GM19397 (cell line): ENCODE data around the gene REXO5.
A peak's percentile ranks its signal among the peaks of the same experiment; 100 is the strongest.
"Not testable (repeated sequence)": the region's sequence is repeated elsewhere in the genome, so short reads cannot be mapped to it uniquely, and the experiment has no call there.

ENCODE experiments used
- ATAC-seq: cut with Tn5 transposase; IDR thresholded peaks from one replicate; pipeline ENCODE4 v1.9.1; 2021; ENCODE audit warnings: mild to moderate bottlenecking, moderate library complexity; ENCODE audit not compliant: unreplicated experiment

Gene REXO5, protein sequence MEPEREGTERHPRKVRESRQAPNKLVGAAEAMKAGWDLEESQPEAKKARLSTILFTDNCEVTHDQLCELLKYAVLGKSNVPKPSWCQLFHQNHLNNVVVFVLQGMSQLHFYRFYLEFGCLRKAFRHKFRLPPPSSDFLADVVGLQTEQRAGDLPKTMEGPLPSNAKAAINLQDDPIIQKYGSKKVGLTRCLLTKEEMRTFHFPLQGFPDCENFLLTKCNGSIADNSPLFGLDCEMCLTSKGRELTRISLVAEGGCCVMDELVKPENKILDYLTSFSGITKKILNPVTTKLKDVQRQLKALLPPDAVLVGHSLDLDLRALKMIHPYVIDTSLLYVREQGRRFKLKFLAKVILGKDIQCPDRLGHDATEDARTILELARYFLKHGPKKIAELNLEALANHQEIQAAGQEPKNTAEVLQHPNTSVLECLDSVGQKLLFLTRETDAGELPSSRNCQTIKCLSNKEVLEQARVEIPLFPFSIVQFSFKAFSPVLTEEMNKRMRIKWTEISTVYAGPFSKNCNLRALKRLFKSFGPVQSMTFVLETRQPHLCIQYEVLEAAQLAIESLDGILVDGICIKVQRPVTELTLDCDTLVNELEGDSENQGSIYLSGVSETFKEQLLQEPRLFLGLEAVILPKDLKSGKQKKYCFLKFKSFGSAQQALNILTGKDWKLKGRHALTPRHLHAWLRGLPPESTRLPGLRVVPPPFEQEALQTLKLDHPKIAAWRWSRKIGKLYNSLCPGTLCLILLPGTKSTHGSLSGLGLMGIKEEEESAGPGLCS

DNA sequence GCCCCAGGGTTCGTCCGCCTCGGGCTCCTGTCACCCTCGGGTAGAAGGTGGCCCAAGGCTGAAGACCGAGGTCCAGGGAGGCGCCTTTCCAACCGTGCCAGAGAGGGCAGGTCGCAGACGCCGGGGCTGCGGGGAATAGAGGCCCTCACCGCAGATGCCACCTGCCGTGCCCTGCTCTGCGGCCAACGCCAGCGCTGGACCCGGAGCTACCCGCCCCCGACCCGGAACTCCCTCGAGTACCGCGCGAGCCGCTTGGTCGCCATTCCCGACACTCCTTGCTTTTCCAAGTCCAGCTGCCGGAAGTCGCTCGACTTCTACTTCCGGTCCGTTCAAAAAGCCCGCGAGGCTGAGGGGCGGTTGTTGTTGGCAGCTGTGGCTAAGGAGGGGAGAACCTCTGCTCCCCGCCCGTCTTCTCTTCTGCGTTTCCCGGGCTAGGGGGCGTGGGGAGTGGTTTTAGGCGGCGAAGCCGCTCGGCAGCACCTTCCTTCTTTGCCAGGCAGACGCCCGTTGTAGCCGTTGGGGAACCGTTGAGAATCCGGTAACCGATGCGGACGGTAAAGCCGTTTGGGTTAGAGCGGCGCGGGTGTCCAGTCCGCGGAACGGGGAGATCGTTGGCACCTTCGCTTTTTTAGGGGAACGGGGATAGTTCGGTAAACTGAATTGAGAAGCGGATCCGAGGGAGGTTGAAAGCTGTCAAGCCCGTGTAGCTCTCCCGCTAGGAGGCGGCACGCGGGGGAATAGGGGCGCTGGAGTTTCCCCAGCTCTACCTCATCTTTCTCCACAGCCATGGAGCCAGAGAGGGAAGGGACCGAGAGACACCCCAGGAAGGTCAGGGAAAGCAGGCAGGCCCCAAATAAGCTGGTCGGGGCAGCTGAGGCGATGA is at the start of gene REXO5, which contains the start of gene ERI2:
TSS of gene REXO5 (plus strand) at position 360 of the 883 bp plus-strand sequence. CDS start at position 787, 427 bp downstream.
TSS of gene ERI2 (minus strand) at position 305 of the 883 bp plus-strand sequence. CDS start at position 263, 42 bp downstream.
- peak; percentile 73 for ATAC-seq

DNA sequence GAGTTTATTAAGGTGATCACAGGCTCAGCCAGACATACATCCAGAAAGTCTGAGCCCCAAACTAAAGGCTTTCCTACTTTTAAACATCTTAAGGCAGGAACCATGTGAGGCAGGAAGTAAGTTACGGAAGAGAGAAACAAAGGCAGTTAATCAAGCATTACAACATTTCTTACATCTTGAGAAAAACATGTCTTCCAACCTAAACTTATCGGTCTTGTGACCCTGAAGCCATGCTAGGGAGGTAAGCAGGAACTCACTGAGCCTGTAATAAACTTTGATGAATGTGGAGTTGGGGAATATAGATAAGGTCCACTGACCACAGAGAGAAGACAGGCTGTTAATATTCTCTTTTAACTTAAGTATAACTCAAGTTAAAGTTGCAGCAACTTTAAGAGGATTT is 46.0 kb upstream of the REXO5 start:
- no peak for ATAC-seq

DNA sequence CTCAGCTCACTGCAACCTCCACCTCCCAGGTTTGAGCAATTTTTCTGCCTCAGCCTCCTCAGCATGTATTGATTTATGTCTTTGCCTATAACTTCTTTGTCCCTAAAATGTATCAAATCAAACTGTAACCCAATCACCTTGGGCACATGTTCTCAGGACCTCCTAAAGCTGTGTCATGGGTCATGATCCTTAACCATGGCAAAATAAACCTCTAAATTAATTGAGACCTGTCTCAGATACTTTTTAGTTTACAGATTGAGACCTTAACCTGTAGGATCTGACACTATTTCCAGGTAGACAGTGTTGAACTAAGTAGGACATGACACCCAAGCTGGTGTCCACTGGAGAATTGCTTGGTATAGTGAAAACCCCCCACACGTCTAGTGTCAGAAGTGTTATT is 45.2 kb upstream of the REXO5 start:
- ATAC-seq = no peak

- no peak for ATAC-seq
Measured at GRCh38 chr16:20762404-20763123, 43.8 kb upstream of the REXO5 start.

- ATAC-seq = peak; percentile 96
Measured at GRCh38 chr16:20763461-20764232, 42.7 kb upstream of the REXO5 start, which contains the start of gene ACSM3. Gene ACSM3, plus strand, starts transcription at chr16:20764014. Its CDS starts 6,021 bp downstream, at chr16:20770035.

- ATAC-seq = not testable (repeated sequence)
Measured at GRCh38 chr16:20764448-20764847, 41.9 kb upstream of the REXO5 start.

DNA sequence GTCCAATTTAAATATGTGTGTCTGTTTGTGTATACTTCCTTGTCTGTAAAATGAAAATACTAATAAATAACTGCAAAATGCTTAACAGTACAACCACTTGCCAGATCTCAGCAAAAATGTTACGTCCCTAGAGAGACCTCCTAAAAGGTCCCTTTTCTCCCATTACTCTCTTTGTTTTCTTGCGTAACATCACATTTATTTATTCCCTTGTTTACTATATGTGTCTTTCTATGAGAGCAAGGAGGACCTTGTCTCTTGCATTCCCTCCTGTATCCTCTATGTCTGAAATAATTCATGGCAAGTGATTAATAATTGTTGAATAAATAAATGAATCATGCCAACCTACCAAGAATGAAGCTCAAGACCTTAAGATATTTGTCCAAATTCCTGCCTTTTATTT is 40.6 kb upstream of the REXO5 start:
- no peak for ATAC-seq

DNA sequence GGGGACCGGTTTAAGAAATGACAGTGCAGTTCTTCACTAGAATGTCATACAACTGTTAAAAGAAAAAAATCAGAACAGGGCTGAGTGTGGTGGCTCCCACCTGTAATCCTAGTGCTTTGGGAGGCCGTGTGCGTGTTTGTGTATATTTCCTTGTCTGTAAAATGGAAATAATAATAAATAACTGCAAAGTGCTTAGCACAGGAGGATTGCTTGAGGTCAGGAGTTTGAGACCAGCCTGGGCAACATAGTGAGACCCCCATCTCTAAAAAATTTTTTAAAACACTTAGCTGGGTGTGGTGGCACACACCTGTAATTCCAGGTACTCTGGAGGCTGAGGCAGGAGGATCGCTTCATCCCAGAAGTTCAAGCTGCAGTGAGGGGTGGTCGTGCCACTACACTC is 40.0 kb upstream of the REXO5 start:
- ATAC-seq = no peak

- no peak for ATAC-seq
Measured at GRCh38 chr16:20767577-20767976, 38.8 kb upstream of the REXO5 start.

GRCh38 chr16:20768121-20768520 is 38.2 kb upstream of the REXO5 start:
- no peak for ATAC-seq

DNA sequence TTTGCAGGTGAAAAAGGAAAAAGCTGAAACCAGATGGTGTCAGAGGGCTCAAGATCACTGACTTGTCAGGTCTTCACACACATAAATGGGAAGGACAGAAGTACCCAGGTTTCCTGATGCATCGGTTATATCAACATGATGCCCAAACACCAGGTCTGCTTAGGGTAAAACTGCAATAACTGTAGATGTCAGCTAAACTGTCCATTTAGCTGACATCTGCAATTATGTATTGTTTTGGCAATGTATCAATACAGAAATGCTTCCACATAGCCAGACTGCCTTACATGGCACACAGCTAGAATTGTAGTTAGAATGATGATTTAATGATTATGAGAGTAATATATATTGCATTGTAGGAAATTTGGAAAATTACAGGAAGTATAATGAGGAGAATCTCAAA is 37.5 kb upstream of the REXO5 start:
- no peak for ATAC-seq

DNA sequence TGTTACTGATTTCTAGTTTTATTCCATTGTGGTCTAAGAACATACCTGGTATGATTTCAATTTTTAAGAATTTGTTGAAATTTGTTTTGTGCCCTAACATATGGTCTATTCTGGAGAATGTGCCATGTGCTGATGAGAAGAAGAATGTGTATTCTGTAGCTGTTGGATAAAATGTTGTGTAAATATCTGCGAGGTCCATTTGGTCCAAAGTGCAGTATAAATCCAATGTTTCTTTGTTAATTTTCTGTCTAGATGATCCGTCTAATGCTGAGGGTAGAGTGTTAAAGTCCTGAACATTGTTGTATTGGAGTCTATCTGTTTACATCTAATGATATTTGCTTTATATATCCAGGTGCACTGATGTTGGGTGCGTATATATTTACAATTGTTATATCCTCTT is 32.6 kb upstream of the REXO5 start:
- no peak for ATAC-seq

DNA sequence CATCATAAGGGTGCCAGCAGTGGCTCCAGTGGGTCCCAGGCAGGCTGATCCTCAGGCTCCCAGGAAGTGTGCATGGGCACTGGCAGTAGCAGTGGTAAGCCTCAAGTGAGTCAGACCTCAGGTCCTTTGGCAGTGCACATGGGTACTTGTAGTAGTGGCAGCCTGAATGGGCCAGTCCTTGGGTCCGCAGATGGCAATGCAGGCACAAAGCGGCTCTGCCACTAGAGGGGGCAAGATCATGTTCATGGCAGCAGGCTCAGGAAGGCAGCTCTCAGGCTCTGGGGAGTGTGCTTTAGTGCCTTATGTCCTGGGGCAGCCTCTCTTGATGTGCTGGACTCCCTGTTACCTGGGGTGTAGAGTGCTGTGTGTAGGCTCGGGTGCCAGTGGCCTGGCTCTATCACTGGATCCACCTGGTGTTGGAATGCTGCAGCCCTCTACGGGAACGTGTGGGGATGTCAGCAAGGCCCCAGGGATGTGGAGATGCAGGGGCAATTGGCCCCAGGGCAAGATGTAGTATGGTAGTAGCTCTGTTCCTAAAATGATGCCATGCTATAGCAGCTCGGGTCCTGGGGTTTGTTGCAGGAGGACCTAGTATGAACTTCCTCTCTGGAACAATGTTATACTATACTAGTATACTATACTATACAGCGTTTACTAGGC is 31.5 kb upstream of the REXO5 start:
- ATAC-seq = no peak

DNA sequence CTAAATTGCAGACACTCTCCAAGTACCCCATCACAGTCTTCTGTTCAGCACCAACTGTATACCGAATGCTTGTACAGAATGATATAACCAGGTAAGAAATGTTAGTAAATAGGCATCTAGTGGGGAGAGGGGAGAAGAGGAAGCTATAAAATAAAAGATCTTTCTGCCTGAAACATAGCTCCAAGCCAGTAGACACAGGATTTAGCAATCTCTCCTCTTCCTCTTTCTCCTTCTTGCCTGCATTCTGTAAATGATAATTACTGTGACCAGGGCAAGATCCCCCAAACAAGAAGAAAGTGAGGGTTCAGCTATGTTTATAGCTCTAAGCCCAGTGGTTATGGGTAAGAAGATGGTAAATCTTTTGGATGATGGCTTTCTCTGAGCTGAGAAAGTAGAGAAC is 24.6 kb upstream of the REXO5 start:
- ATAC-seq = no peak

DNA sequence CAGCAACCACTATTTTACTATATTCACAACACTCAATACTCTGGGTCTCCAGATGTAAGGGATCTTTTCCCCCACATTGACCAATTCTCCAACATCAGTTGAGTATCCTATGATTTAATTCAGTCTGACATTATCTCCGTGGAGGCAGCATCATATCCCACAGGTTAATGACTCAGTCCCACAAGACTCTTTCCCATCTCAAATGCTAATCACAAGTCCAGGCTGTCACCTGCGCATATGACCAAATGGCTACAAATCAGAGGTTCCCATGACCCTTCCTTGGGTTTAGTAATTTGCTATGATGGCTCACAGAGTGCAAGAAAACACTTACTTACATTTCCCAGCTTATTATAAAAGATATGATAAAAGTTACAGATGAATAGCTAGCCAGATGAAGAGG is 23.9 kb upstream of the REXO5 start:
- no peak for ATAC-seq

DNA sequence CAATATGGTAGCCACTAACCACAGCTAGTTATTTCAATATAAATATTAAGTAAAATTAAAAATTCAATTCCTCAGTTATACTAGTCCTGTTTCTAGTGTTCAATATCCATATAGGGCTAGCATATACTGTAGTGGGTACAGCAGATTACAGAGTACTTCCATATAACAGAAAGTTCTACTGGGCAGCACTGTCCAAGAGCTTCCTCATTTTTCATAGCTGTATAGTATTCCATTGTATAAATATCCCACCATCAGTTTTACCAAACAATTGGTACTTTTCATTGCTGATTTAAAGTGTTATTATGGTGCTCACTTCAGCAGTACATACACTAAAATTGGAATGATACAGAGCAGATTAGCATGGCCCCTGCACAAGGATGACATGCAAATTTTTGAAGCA is 22.1 kb upstream of the REXO5 start:
- no peak for ATAC-seq

GRCh38 chr16:20789130-20789529 is 17.2 kb upstream of the REXO5 start:
- no peak for ATAC-seq

DNA sequence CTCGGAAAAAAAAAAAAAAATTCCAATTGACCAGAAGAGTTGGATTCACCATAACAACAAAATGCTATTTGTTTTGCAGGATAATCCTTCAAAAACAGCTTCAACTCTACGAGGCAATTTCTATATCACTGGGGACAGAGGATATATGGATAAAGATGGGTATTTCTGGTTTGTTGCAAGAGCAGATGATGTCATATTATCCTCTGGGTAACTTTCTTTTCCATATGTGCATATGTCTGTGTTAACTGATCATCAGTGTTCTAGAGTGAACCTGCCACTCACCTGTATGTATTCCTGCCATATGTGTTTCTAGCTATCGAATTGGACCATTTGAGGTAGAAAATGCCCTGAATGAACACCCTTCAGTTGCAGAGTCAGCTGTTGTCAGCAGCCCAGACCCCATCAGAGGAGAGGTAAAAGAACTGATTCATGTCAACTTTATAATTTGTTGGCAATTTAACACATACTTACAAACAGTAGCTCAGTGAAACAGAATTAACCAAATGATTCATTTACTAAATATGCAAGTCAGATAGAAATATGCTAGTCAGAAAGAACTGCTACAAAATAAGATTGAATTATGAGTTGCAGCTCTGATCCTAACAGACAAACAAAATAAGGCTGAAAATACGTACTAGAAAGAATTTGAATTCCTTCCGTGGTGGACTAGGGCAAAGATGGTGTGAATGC is 14.3 kb upstream of the REXO5 start:
- ATAC-seq = no peak
